ENCODE results near the gene RAB3IL1. TPM values are rescaled to one million over a fixed set of nuclear protein-coding genes. Genes with fewer than 3 reads are reported as not detected.

RAB3IL1 gene
- total RNA-seq, 1 experiment from 2014 or later = 18.1 TPM

DNA sequence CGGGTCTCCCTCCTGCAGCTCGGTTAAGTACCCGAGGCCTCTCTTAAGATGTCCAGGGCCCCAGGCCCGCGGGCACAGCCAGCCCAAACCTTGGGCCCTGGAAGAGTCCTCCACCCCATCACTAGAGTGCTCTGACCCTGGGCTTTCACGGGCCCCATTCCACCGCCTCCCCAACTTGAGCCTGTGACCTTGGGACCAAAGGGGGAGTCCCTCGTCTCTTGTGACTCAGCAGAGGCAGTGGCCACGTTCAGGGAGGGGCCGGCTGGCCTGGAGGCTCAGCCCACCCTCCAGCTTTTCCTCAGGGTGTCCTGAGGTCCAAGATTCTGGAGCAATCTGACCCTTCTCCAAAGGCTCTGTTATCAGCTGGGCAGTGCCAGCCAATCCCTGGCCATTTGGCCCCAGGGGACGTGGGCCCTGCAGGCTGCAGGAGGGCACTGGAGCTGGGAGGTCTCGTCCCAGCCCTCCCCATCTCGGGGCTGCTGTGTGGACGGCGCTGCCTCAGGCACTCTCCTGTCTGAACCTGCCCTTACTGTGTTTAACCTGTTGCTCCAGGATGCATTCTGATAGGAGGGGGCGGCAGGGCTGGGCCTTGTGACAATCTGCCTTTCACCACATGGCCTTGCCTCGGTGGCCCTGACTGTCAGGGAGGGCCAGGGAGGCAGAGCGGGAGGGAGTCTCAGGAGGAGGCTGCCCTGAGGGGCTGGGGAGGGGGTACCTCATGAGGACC lies 51.0 kb downstream of the RAB3IL1 start:
- Histone ChIP-seq H3K27ac (ENCODE audit: low read depth, low read length) (no peak overlapping the region), H3K4me1 (ENCODE audit: control insufficient read depth in 1 of 2, insufficient read depth in 2 of 2, low read length in 2 of 2) (peaks cover 3 to 12% of the 10 kb centered on the region in 2 experiments), H3K4me3 (replicated peaks in 1 of 2; ENCODE audit: low read depth in 1 of 2, low read length in 2 of 2) (no peak overlapping the region), H3K9me2 (ENCODE audit: insufficient read depth) (no peaks in the 10 kb centered on the region), H3K4me2 (ENCODE audit: low read length) (no peak overlapping the region), H2AFZ (ENCODE audit: low read depth, low read length, poor library complexity, severe bottlenecking) (no peak overlapping the region), H3K9ac (ENCODE audit: low read length) (no peak overlapping the region), H4K20me1 (ENCODE audit: insufficient read depth) (no peaks in the 10 kb centered on the region), H3K79me2 (ENCODE audit: insufficient read depth, low read length) (no peaks in the 10 kb centered on the region), H3K9me3 (ENCODE audit: control insufficient read depth in 1 of 2, insufficient read depth in 1 of 2, low read depth in 1 of 2, low read length in 2 of 2) (no peaks in the 10 kb centered on the region), H3K27me3 (ENCODE audit: insufficient read depth, low read length) (no peaks in the 10 kb centered on the region), H3K36me3 (ENCODE audit: control insufficient read depth in 1 of 2, insufficient read depth in 2 of 2, low read length in 2 of 2) (no peaks in the 10 kb centered on the region)
- ChIA-PET POLR2A (no interaction called here), CTCF (no interaction called here), RAD21 (ENCODE audit: low non-redundant PET in 1 of 2, low total read pairs in 2 of 2, uncharacterized antibody in 2 of 2, unreplicated experiment in 2 of 2) (no interaction called here)
- no peak for ATAC-seq
- intact Hi-C loops (cut with micrococcal nuclease) = no loop called here
- DNase-seq (ENCODE audit: low read depth, low spot score) = no peak
- BruUV-seq (replicated peaks) = no TSS peak
- no peak for TF ChIP-seq TCF7L2 (IDR thresholded peaks at IDR 0.05; ENCODE audit: borderline replicate concordance, extremely low read depth, insufficient read depth, insufficient read length)
- TF ChIP-seq SP1 (IDR thresholded peaks at IDR 0.05; ENCODE audit: low read depth) = no peak
- TF ChIP-seq SRF (IDR thresholded peaks at IDR 0.05; ENCODE audit: low read depth) = no peak
- TF ChIP-seq, protein P1, sequence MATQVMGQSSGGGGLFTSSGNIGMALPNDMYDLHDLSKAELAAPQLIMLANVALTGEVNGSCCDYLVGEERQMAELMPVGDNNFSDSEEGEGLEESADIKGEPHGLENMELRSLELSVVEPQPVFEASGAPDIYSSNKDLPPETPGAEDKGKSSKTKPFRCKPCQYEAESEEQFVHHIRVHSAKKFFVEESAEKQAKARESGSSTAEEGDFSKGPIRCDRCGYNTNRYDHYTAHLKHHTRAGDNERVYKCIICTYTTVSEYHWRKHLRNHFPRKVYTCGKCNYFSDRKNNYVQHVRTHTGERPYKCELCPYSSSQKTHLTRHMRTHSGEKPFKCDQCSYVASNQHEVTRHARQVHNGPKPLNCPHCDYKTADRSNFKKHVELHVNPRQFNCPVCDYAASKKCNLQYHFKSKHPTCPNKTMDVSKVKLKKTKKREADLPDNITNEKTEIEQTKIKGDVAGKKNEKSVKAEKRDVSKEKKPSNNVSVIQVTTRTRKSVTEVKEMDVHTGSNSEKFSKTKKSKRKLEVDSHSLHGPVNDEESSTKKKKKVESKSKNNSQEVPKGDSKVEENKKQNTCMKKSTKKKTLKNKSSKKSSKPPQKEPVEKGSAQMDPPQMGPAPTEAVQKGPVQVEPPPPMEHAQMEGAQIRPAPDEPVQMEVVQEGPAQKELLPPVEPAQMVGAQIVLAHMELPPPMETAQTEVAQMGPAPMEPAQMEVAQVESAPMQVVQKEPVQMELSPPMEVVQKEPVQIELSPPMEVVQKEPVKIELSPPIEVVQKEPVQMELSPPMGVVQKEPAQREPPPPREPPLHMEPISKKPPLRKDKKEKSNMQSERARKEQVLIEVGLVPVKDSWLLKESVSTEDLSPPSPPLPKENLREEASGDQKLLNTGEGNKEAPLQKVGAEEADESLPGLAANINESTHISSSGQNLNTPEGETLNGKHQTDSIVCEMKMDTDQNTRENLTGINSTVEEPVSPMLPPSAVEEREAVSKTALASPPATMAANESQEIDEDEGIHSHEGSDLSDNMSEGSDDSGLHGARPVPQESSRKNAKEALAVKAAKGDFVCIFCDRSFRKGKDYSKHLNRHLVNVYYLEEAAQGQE (IDR thresholded peaks at IDR 0.05; ENCODE audit: low read depth) = no peak
- TF ChIP-seq, protein P2, sequence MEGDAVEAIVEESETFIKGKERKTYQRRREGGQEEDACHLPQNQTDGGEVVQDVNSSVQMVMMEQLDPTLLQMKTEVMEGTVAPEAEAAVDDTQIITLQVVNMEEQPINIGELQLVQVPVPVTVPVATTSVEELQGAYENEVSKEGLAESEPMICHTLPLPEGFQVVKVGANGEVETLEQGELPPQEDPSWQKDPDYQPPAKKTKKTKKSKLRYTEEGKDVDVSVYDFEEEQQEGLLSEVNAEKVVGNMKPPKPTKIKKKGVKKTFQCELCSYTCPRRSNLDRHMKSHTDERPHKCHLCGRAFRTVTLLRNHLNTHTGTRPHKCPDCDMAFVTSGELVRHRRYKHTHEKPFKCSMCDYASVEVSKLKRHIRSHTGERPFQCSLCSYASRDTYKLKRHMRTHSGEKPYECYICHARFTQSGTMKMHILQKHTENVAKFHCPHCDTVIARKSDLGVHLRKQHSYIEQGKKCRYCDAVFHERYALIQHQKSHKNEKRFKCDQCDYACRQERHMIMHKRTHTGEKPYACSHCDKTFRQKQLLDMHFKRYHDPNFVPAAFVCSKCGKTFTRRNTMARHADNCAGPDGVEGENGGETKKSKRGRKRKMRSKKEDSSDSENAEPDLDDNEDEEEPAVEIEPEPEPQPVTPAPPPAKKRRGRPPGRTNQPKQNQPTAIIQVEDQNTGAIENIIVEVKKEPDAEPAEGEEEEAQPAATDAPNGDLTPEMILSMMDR (IDR thresholded peaks at IDR 0.05 in 2 of 3, conservative IDR thresholded peaks at IDR 0.05 in 1 of 3; ENCODE audit: borderline replicate concordance in 1 of 3, insufficient read depth in 1 of 3, low read depth in 2 of 3, low read length in 2 of 3) = no peak
- no peak for TF ChIP-seq POLR2AphosphoS5 (IDR thresholded peaks at IDR 0.05; ENCODE audit: low read depth, low read length)
- TF ChIP-seq ZFX (IDR thresholded peaks at IDR 0.05) = no peak
- TF ChIP-seq ZNF274 (IDR thresholded peaks at IDR 0.05; ENCODE audit: low read depth, low read length) = no peak
- TF ChIP-seq, protein P3, sequence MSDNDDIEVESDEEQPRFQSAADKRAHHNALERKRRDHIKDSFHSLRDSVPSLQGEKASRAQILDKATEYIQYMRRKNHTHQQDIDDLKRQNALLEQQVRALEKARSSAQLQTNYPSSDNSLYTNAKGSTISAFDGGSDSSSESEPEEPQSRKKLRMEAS (IDR thresholded peaks at IDR 0.05) = no peak
- TF ChIP-seq EZH2 (IDR thresholded peaks at IDR 0.05) = no peak
- TF ChIP-seq CBX3 (IDR thresholded peaks at IDR 0.05; ENCODE audit: low read depth) = no peak
- no peak for TF ChIP-seq JUND (IDR thresholded peaks at IDR 0.05)
- TF ChIP-seq, protein P4, sequence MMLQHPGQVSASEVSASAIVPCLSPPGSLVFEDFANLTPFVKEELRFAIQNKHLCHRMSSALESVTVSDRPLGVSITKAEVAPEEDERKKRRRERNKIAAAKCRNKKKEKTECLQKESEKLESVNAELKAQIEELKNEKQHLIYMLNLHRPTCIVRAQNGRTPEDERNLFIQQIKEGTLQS (IDR thresholded peaks at IDR 0.05) = no peak
- no peak for TF ChIP-seq POLR2A (IDR thresholded peaks at IDR 0.05; ENCODE audit: borderline replicate concordance, extremely low read depth, insufficient read depth, insufficient read length)
- no peak for TF ChIP-seq EGR1 (IDR thresholded peaks at IDR 0.05; ENCODE audit: low read depth)
- no peak for TF ChIP-seq SIN3A (IDR thresholded peaks at IDR 0.05; ENCODE audit: low read depth)
- no peak for TF ChIP-seq CEBPB (IDR thresholded peaks at IDR 0.05; ENCODE audit: low read depth)
- no peak for TF ChIP-seq ELF1 (IDR thresholded peaks at IDR 0.05; ENCODE audit: borderline replicate concordance, low read depth)
- TF ChIP-seq EZH2phosphoT487 (IDR thresholded peaks at IDR 0.05; ENCODE audit: borderline replicate concordance) = no peak
- TF ChIP-seq YY1 (IDR thresholded peaks at IDR 0.05; ENCODE audit: extremely low read depth, insufficient replicate concordance, low read depth, low read length) = no peak

Data from HCT116 (cell line).